Activated CD4-positive, alpha-beta memory T cell treated with anti-CD3 and anti-CD28 coated beads for 36 hours (primary cell): ENCODE results near the gene TBL3. TPM values are rescaled to one million over a fixed set of nuclear protein-coding genes. Genes with fewer than 3 reads are reported as not detected.

Experiments used
- CTCF ChIA-PET: fragments of 350-600 bp; sonication (Branson Sonifier 250); formaldehyde crosslinking; loops from one replicate; lab custom pipeline; 2021; ENCODE audit warnings: antibody characterized with exemption, inconsistent platforms; lab: Charles Lee
- POLR2A ChIA-PET: fragments of 350-600 bp; sonication (Branson Sonifier 250); formaldehyde crosslinking; loops from one replicate; lab custom pipeline; 2021; ENCODE audit warnings: antibody characterized with exemption; lab: Charles Lee
- DNase-seq: peaks from one replicate; pipeline ENCODE4 v3.0.0-alpha.2; 2020
- H3K27ac Mint-ChIP-seq: one replicate; pipeline ENCODE4 v1.8.0; 2021; ENCODE audit warnings: mixed read lengths
- H3K27me3 Mint-ChIP-seq: one replicate; pipeline ENCODE4 v1.8.0; 2021; ENCODE audit warnings: mixed read lengths
- H3K36me3 Mint-ChIP-seq: one replicate; pipeline ENCODE4 v1.8.0; 2021; ENCODE audit warnings: mixed read lengths
- H3K4me1 Mint-ChIP-seq: one replicate; pipeline ENCODE4 v1.8.0; 2021; ENCODE audit warnings: low read depth, mixed read lengths
- H3K4me3 Mint-ChIP-seq: one replicate; pipeline ENCODE4 v1.8.0; 2021; ENCODE audit warnings: mild to moderate bottlenecking, mixed read lengths
- H3K9me3 Mint-ChIP-seq: one replicate; pipeline ENCODE4 v1.8.0; 2021; ENCODE audit warnings: mixed read lengths
- intact Hi-C: fragments of 100-400 bp; cut with micrococcal nuclease; formaldehyde crosslinking; loops from one replicate; pipeline ENCODE4 v1.15.1; 2023
- total RNA-seq, 2 experiments: library from RNA; stranded (reverse); gene quantifications; one replicate each; pipeline ENCODE4 v1.2.3, GENCODE V29; 2021

The TBL3 gene
- total RNA-seq, 2 experiments from 2014 or later = 45.7 to 47.3 TPM

- Mint-ChIP-seq H3K9me3 (no peaks in the 10 kb centered on the region), H3K4me3 (peak within 1 kb of the TSS; percentile 42), H3K27me3 (peaks cover 16% of the 10 kb centered on the region), H3K4me1 (peaks cover 13% of the 10 kb centered on the region), H3K36me3 (no peaks in the 10 kb centered on the region), H3K27ac (no peak within 1 kb of the TSS)
- intact Hi-C loops = no loop called here
- ChIA-PET CTCF (interaction anchor here (1.6 to 2.2 kb wide), 2 partner anchors 114 to 126 kb away, joined by 5 to 13 read pairs; no protein-coding TSS in a partner anchor), POLR2A (no interaction called here)
- DNase-seq = no peak
These were observed 54.7 kb downstream of the TBL3 start, which contains the start of gene NHERF2 for GRCh38 chr16:2026461-2027023. Gene NHERF2 (plus strand): TSS chr16:2026902. CDS start chr16:2027006, 104 bp downstream.

- CTCF ChIA-PET = interaction anchor here (1.0 to 2.2 kb wide), 4 partner anchors 8 to 125 kb away, joined by 3 to 13 read pairs (median 4); partner anchors contain the start of gene NPW
- no peaks in the 10 kb centered on the region for H3K36me3 Mint-ChIP-seq
- DNase-seq = no peak
- H3K4me1 Mint-ChIP-seq = peaks cover 13% of the 10 kb centered on the region
- H3K27me3 Mint-ChIP-seq = peaks cover 13% of the 10 kb centered on the region
- peak overlapping the region; percentile 42 for H3K4me3 Mint-ChIP-seq
- intact Hi-C loops = no loop called here
- no peak overlapping the region for H3K27ac Mint-ChIP-seq
- POLR2A ChIA-PET = no interaction called here
- H3K9me3 Mint-ChIP-seq = no peaks in the 10 kb centered on the region
These were observed 55.5 kb downstream of the TBL3 start for GRCh38 chr16:2027024-2028010.

GRCh38 chr16:2028146-2028545 lies 56.3 kb downstream of the TBL3 start:
- intact Hi-C loops = no loop called here
- no peaks in the 10 kb centered on the region for H3K36me3 Mint-ChIP-seq
- CTCF ChIA-PET = interaction anchor here (1.0 to 2.2 kb wide), 3 partner anchors 9 to 112 kb away, joined by 3 to 13 read pairs (median 4); partner anchors contain the start of gene NPW
- H3K27ac Mint-ChIP-seq = no peak overlapping the region
- no peak for DNase-seq
- peaks cover 8% of the 10 kb centered on the region for H3K4me1 Mint-ChIP-seq
- peaks cover 6% of the 10 kb centered on the region for H3K27me3 Mint-ChIP-seq
- POLR2A ChIA-PET = no interaction called here
- H3K9me3 Mint-ChIP-seq = no peaks in the 10 kb centered on the region
- no peak overlapping the region for H3K4me3 Mint-ChIP-seq

GRCh38 chr16:2028620-2029220 lies 56.9 kb downstream of the TBL3 start:
- Mint-ChIP-seq H3K4me3 (no peak overlapping the region), H3K4me1 (peaks cover 6% of the 10 kb centered on the region), H3K9me3 (no peaks in the 10 kb centered on the region), H3K36me3 (no peaks in the 10 kb centered on the region), H3K27ac (no peak overlapping the region), H3K27me3 (peaks cover 6% of the 10 kb centered on the region)
- ChIA-PET POLR2A (no interaction called here), CTCF (interaction anchor here (1.0 to 2.2 kb wide), 2 partner anchors 9 to 112 kb away, joined by 3 to 13 read pairs; partner anchors contain the start of gene NPW)
- intact Hi-C loops = no loop called here
- DNase-seq = no peak

- H3K4me3 Mint-ChIP-seq = no peak overlapping the region
- no peak overlapping the region for H3K27ac Mint-ChIP-seq
- H3K36me3 Mint-ChIP-seq = no peaks in the 10 kb centered on the region
- ChIA-PET CTCF (no interaction called here), POLR2A (no interaction called here)
- H3K9me3 Mint-ChIP-seq = no peaks in the 10 kb centered on the region
- H3K4me1 Mint-ChIP-seq = peaks cover 5% of the 10 kb centered on the region
- no peak for DNase-seq
- intact Hi-C loops = no loop called here
- peaks cover 6% of the 10 kb centered on the region for H3K27me3 Mint-ChIP-seq
These were observed 57.5 kb downstream of the TBL3 start for GRCh38 chr16:2029350-2029749.

GRCh38 chr16:2030036-2030435 lies 58.2 kb downstream of the TBL3 start:
- Mint-ChIP-seq H3K36me3 (no peaks in the 10 kb centered on the region), H3K9me3 (no peaks in the 10 kb centered on the region), H3K4me3 (no peak overlapping the region), H3K4me1 (peaks cover 4% of the 10 kb centered on the region), H3K27me3 (peaks cover 6% of the 10 kb centered on the region), H3K27ac (no peak overlapping the region)
- ChIA-PET CTCF (no interaction called here), POLR2A (no interaction called here)
- DNase-seq = no peak
- intact Hi-C loops = no loop called here

GRCh38 chr16:2031081-2031577 lies 59.3 kb downstream of the TBL3 start:
- CTCF ChIA-PET = no interaction called here
- POLR2A ChIA-PET = no interaction called here
- Mint-ChIP-seq H3K4me1 (peaks cover 4% of the 10 kb centered on the region), H3K4me3 (no peak overlapping the region), H3K9me3 (no peaks in the 10 kb centered on the region), H3K27ac (no peak overlapping the region), H3K27me3 (peaks cover 4% of the 10 kb centered on the region), H3K36me3 (no peaks in the 10 kb centered on the region)
- DNase-seq = no peak
- intact Hi-C loops = no loop called here

Other genes with a start within 250 kb of the TBL3 start
- 10 to 100 TPM; 53.0 to 53.1 TPM for gene NME3, start 200.5 kb upstream of the TBL3 start, total RNA-seq
- 10 to 100 TPM; 11.9 to 15.3 TPM for gene EME2, start 199.2 kb upstream of the TBL3 start, total RNA-seq
- gene MRPS34, start 198.9 kb upstream of the TBL3 start, total RNA-seq = 100 to 1,000 TPM; 151 to 152 TPM
- gene SPSB3, start 189.5 kb upstream of the TBL3 start, total RNA-seq = 10 to 100 TPM; 21.2 to 21.8 TPM
- gene NUBP2, start 189.1 kb upstream of the TBL3 start, total RNA-seq = 10 to 100 TPM; 45.9 to 48.0 TPM
- not detected for gene IGFALS, start 178.3 kb upstream of the TBL3 start, total RNA-seq
- 10 to 100 TPM; 45.1 to 46.2 TPM for gene HAGH, start 145.2 kb upstream of the TBL3 start, total RNA-seq
- gene FAHD1, start 144.8 kb upstream of the TBL3 start, total RNA-seq = 1 to 10 TPM; 8.5 to 8.8 TPM
- gene MEIOB, start 99.9 kb upstream of the TBL3 start, total RNA-seq = not detected
- not detected for gene HS3ST6, start 53.6 kb upstream of the TBL3 start, total RNA-seq
- 10 to 100 TPM; 20.7 to 23.6 TPM for gene MSRB1, start 28.9 kb upstream of the TBL3 start, total RNA-seq
- not detected for gene RPL3L, start 17.4 kb upstream of the TBL3 start, total RNA-seq
- 100 to 1,000 TPM; 122 to 125 TPM for gene NDUFB10, start 12.5 kb upstream of the TBL3 start, total RNA-seq
- gene RPS2, start 7.2 kb upstream of the TBL3 start, total RNA-seq = 1,000 to 10,000 TPM; 5,123 to 5,136 TPM
- gene RNF151, start 5.2 kb upstream of the TBL3 start, total RNA-seq = not detected
- gene NOXO1, start 9.4 kb downstream of the TBL3 start, total RNA-seq = not detected
- 10 to 100 TPM; 34.4 to 37.5 TPM for gene GFER, start 12.1 kb downstream of the TBL3 start, total RNA-seq
- 10 to 100 TPM; 11.9 to 12.4 TPM for gene SYNGR3, start 17.9 kb downstream of the TBL3 start, total RNA-seq
- gene ZNF598, start 37.8 kb downstream of the TBL3 start, total RNA-seq = 10 to 100 TPM; 67.2 to 67.6 TPM
- gene NPW, start 47.7 kb downstream of the TBL3 start, total RNA-seq = 1 to 10 TPM; 1.3 to 2.0 TPM
- 1 to 10 TPM; 1.1 to 1.4 TPM for gene NHERF2, start 54.8 kb downstream of the TBL3 start, total RNA-seq
- gene NTHL1, start 75.8 kb downstream of the TBL3 start, total RNA-seq = 10 to 100 TPM; 24.3 to 26.2 TPM
- gene TSC2, start 75.9 kb downstream of the TBL3 start, total RNA-seq = 10 to 100 TPM; 56.6 to 63.9 TPM
- gene PKD1, start 163.8 kb downstream of the TBL3 start, total RNA-seq = 10 to 100 TPM; 56.7 to 59.4 TPM
- gene RAB26, start 176.6 kb downstream of the TBL3 start, total RNA-seq = under 1 TPM in 1 of 2 experiments, not detected in 1; 0.33 TPM
- 10 to 100 TPM; 77.1 to 80.3 TPM for gene TRAF7, start 183.7 kb downstream of the TBL3 start, total RNA-seq
- gene CASKIN1, start 224.6 kb downstream of the TBL3 start, total RNA-seq = under 1 TPM; 0.36 to 0.83 TPM
- 10 to 100 TPM; 49.7 to 50.4 TPM for gene MLST8, start 233.4 kb downstream of the TBL3 start, total RNA-seq
- 1 to 10 TPM; 5.7 to 8.5 TPM for gene BRICD5, start 238.8 kb downstream of the TBL3 start, total RNA-seq
- gene PGP, start 242.8 kb downstream of the TBL3 start, total RNA-seq = 10 to 100 TPM; 19.3 to 19.5 TPM